GM12878 (cell line): Measurements from ENCODE around the gene GKN2. TPM values are rescaled to one million over a fixed set of nuclear protein-coding genes. Genes with fewer than 3 reads are reported as not detected.

Experiments
- ATAC-seq: fragments of 200-7000 bp; cut with Tn5 transposase; 3 replicates; pipeline ENCODE4 v1.9.1; 2020; ENCODE audit warnings: mild to moderate bottlenecking, moderate library complexity
- BruUV-seq: library from RNA; stranded (reverse); fragments of 400-500 nt; replicated peaks from 2 replicates; lab custom pipeline; 2021; lab: Mats Ljungman, UMichigan
- CTCF ChIA-PET: fragments of 300-600 bp; sonication (Branson Sonifier 250); formaldehyde crosslinking; extraction: SDS; loops from one replicate; lab custom pipeline; 2021; ENCODE audit warnings: inconsistent platforms; lab: Yijun Ruan, JAX
- POLR2A ChIA-PET: fragments of 350-600 bp; formaldehyde crosslinking; extraction: SDS; loops from one replicate; lab custom pipeline; 2021; ENCODE audit warnings: inconsistent platforms; lab: Charles Lee
- RAD21 ChIA-PET: fragments of 300-600 bp; sonication (Branson Sonifier 250); formaldehyde crosslinking; loops from one replicate; lab custom pipeline; 2023; ENCODE audit warnings: antibody characterized with exemption; ENCODE audit not compliant: unreplicated experiment; lab: Charles Lee
- SMC1A ChIA-PET: fragments of 300-600 bp; sonication (Branson Sonifier 250); formaldehyde crosslinking; loops from one replicate; lab custom pipeline; 2023; ENCODE audit not compliant: unreplicated experiment, uncharacterized antibody; lab: Charles Lee
- DNase-seq: peaks from one replicate; pipeline ENCODE4 v3.0.0-alpha.2; 2011; ENCODE audit warnings: low read depth, low spot score
- FAIRE-seq: peaks from 3 replicates; lab custom pipeline; 2011; peaks lifted over from hg19 to GRCh38; lab: Jason Lieb, UNC
- H2AFZ ChIP-seq: 2 replicates; pipeline ENCODE4 v1.6.0; 2011; ENCODE audit warnings: low read depth, low read length, control low read depth; ENCODE audit not compliant: control insufficient read depth
- H3K27ac ChIP-seq: 2 replicates; pipeline ENCODE4 v1.5.1; 2011; ENCODE audit warnings: control low read depth; ENCODE audit not compliant: control insufficient read depth, insufficient read depth
- H3K27me3 ChIP-seq, 2 experiments: replicated peaks in 1 of 2; 2 replicates each; pipeline versions ENCODE4 v1.6.0 to v1.6.1; 2011; ENCODE audit warnings: low read length in 1 of 2; ENCODE audit not compliant: control insufficient read depth in 2 of 2, insufficient read depth in 2 of 2
- H3K36me3 ChIP-seq, 2 experiments: 2 replicates each; pipeline ENCODE4 v1.5.1; 2011; ENCODE audit warnings: low read length in 1 of 2; ENCODE audit not compliant: control insufficient read depth in 2 of 2, insufficient read depth in 2 of 2
- H3K4me1 ChIP-seq: 2 replicates; pipeline ENCODE4 v1.6.1; 2011; ENCODE audit warnings: mild to moderate bottlenecking, low read length, moderate library complexity, mixed read lengths; ENCODE audit not compliant: control insufficient read depth, insufficient read depth
- H3K4me2 ChIP-seq: 2 replicates; pipeline ENCODE4 v1.6.0; 2011; ENCODE audit warnings: control low read depth; ENCODE audit not compliant: control insufficient read depth, insufficient read depth
- H3K4me3 ChIP-seq: fragments of 200-600 bp; sonication (generic); 2 replicates; pipeline ENCODE4 v1.5.1; 2016
- H3K79me2 ChIP-seq: 2 replicates; pipeline ENCODE4 v1.6.0; 2011; ENCODE audit warnings: low read length; ENCODE audit not compliant: control insufficient read depth, insufficient read depth
- H3K9ac ChIP-seq: 2 replicates; pipeline ENCODE4 v1.8.0; 2011; ENCODE audit warnings: low read length, control low read depth, mixed read lengths; ENCODE audit not compliant: control insufficient read depth, insufficient read depth
- H3K9me3 ChIP-seq: replicated peaks from 3 replicates; pipeline ENCODE4 v1.5.1; 2011; ENCODE audit warnings: mild to moderate bottlenecking, low read length; ENCODE audit not compliant: control insufficient read depth, insufficient read depth
- H4K20me1 ChIP-seq: 2 replicates; pipeline ENCODE4 v1.6.0; 2011; ENCODE audit not compliant: control insufficient read depth, insufficient read depth
- CBX3 ChIP-seq: fragments of 200-600 bp; sonication (generic); IDR thresholded peaks from 2 replicates; pipeline ENCODE4 v1.6.1; 2016; ENCODE audit warnings: low read depth, borderline replicate concordance
- CREB1 ChIP-seq: IDR thresholded peaks from 2 replicates; pipeline ENCODE4 v1.6.1; 2012; ENCODE audit warnings: low read depth, mild to moderate bottlenecking, inconsistent platforms
- EZH2 ChIP-seq: IDR thresholded peaks from 2 replicates; pipeline ENCODE4 v1.6.1; 2012; ENCODE audit warnings: low read depth, mild to moderate bottlenecking, control low read depth, inconsistent platforms, low read length, borderline replicate concordance; ENCODE audit not compliant: control insufficient read depth
- GABPA ChIP-seq: IDR thresholded peaks from 2 replicates; pipeline ENCODE4 v1.6.1; 2014; ENCODE audit warnings: antibody characterized with exemption, low read depth, mild to moderate bottlenecking, inconsistent platforms
- IRF5 ChIP-seq: fragments of 450-650 bp; IDR thresholded peaks from 2 replicates; pipeline ENCODE4 v1.6.1; 2017; ENCODE audit warnings: borderline replicate concordance
- JUND ChIP-seq: IDR thresholded peaks from 2 replicates; pipeline ENCODE4 v1.6.1; 2012; ENCODE audit warnings: low read depth, mild to moderate bottlenecking, low read length, improper control_type of control experiment, moderate library complexity
- KLF5 ChIP-seq: fragments of 450-650 bp; IDR thresholded peaks from 2 replicates; pipeline ENCODE4 v1.6.1; 2014; ENCODE audit warnings: mild to moderate bottlenecking; ENCODE audit not compliant: partially characterized antibody
- NBN ChIP-seq: fragments of 450-650 bp; IDR thresholded peaks from 2 replicates; pipeline ENCODE4 v1.6.1; 2016
- NR2C1 ChIP-seq: fragments of 450-650 bp; IDR thresholded peaks from 2 replicates; pipeline ENCODE4 v1.6.1; 2017; ENCODE audit warnings: antibody characterized with exemption, mild to moderate bottlenecking, moderate library complexity
- POLR2A ChIP-seq: IDR thresholded peaks from 2 replicates; pipeline ENCODE4 v1.6.1; 2011; ENCODE audit warnings: low read depth, mild to moderate bottlenecking, low read length
- POU2F2 ChIP-seq: IDR thresholded peaks from 3 replicates; pipeline ENCODE4 v1.6.1; 2011; ENCODE audit warnings: low read depth, mild to moderate bottlenecking, low read length, borderline replicate concordance
- SUPT20H ChIP-seq: IDR thresholded peaks from 2 replicates; pipeline ENCODE4 v1.6.1; 2011; ENCODE audit warnings: low read depth, mild to moderate bottlenecking, low read length, moderate library complexity, borderline replicate concordance; ENCODE audit not compliant: control insufficient read depth
- TCF12 ChIP-seq: IDR thresholded peaks from 2 replicates; pipeline ENCODE4 v1.6.1; 2011; ENCODE audit warnings: low read depth, mild to moderate bottlenecking, low read length
- TCF3 ChIP-seq: IDR thresholded peaks from 2 replicates; pipeline ENCODE4 v1.6.1; 2012; ENCODE audit warnings: low read depth, mild to moderate bottlenecking, low read length, borderline replicate concordance; ENCODE audit not compliant: insufficient read depth
- USF1 ChIP-seq: IDR thresholded peaks from 2 replicates; pipeline ENCODE4 v1.6.1; 2011; ENCODE audit warnings: borderline replicate concordance, low read depth, mild to moderate bottlenecking, moderate library complexity, mixed read lengths, low read length; ENCODE audit not compliant: insufficient read depth; ENCODE audit errors: extremely low read length
- WRNIP1 ChIP-seq: IDR thresholded peaks from 2 replicates; pipeline ENCODE4 v1.6.1; 2011; ENCODE audit warnings: low read depth, low read length, improper control_type of control experiment, borderline replicate concordance
- WGBS: methylation state at CpG from one replicate; pipeline ENCODE4 v1.1.6; 2016; ENCODE audit warnings: low lambda C conversion rate; ENCODE audit not compliant: insufficient replicate concordance, insufficient coverage; ENCODE audit errors: missing lambda C conversion rate; 5-methylcytosine and 5-hydroxymethylcytosine counted together
- in situ Hi-C: fragments of 300-500 bp; cut with MboI; formaldehyde crosslinking; loops from 9 replicates; pipeline ENCODE4 v1.14.3; 2018; ENCODE audit warnings: mixed read lengths
- intact Hi-C: fragments of 100-400 bp; cut with micrococcal nuclease; formaldehyde crosslinking; loops from one replicate; pipeline ENCODE4 v1.14.2; 2022; ENCODE audit not compliant: unreplicated experiment
- polyA plus RNA-seq, 11 experiments: library from polyadenylated mRNA; depleted of rRNA in 4 of 11; unstranded in 6 of 11; stranded (reverse) in 5 of 11; fragments of >200 nt; fragmentation: Nextera tagmentation in 4 of 11; fragmentation: Illumina TruSeq in 1 of 11; extraction: Ambion mirVana in 4 of 11; extraction: Trizol in 1 of 11; gene quantifications; 1 replicate in 1 of 11; 2 replicates in 10 of 11; pipeline versions ENCODE4 v1.2.1 to v1.2.3, GENCODE V29; 2011 to 2016; ENCODE audit warnings: inconsistent platforms in 2 of 11, missing spikeins in 2 of 11, low read depth in 1 of 11
- total RNA-seq, 4 experiments: library from RNA; depleted of rRNA in 3 of 4; stranded (reverse); fragments of >200 nt in 3 of 4; fragmentation: Illumina TruSeq in 1 of 4; extraction: Trizol in 1 of 4; gene quantifications; 2 replicates each; pipeline versions ENCODE4 v1.2.1 to v1.2.3, GENCODE V29; 2013 to 2021
- TF ChIP-seq, protein P1 (sequence below): IDR thresholded peaks from 2 replicates; pipeline ENCODE4 v1.6.1; 2012; ENCODE audit warnings: improper control_type of control experiment, low read depth, low read length; ENCODE audit not compliant: insufficient replicate concordance

The GKN2 gene
- total and polyA plus RNA-seq, 10 of the 15 experiments (the other 5 are each of a cell fraction or from before 2014, with no cell fraction given), result not detected

GRCh38 chr2:68939962-68940361 lies 12.7 kb downstream of the GKN2 start:
- ATAC-seq (no peak), FAIRE-seq (no peak), DNase-seq (no peak)
- TF ChIP-seq JUND, result no peak
- no peak for TF ChIP-seq POU2F2
- no peak for TF ChIP-seq POLR2A
- TF ChIP-seq IRF5, result no peak
- TF ChIP-seq TCF12, result no peak
- no peak for TF ChIP-seq TCF3
- no peak for TF ChIP-seq NR2C1
- TF ChIP-seq WRNIP1, result no peak
- TF ChIP-seq EZH2, result no peak
- no peak for TF ChIP-seq GABPA
- TF ChIP-seq SUPT20H, result no peak
- TF ChIP-seq KLF5, result no peak
- TF ChIP-seq NBN, result no peak
- no peak for TF ChIP-seq CBX3
- TF ChIP-seq CREB1, result no peak
- no peak for TF ChIP-seq USF1
- TF ChIP-seq, protein P1, sequence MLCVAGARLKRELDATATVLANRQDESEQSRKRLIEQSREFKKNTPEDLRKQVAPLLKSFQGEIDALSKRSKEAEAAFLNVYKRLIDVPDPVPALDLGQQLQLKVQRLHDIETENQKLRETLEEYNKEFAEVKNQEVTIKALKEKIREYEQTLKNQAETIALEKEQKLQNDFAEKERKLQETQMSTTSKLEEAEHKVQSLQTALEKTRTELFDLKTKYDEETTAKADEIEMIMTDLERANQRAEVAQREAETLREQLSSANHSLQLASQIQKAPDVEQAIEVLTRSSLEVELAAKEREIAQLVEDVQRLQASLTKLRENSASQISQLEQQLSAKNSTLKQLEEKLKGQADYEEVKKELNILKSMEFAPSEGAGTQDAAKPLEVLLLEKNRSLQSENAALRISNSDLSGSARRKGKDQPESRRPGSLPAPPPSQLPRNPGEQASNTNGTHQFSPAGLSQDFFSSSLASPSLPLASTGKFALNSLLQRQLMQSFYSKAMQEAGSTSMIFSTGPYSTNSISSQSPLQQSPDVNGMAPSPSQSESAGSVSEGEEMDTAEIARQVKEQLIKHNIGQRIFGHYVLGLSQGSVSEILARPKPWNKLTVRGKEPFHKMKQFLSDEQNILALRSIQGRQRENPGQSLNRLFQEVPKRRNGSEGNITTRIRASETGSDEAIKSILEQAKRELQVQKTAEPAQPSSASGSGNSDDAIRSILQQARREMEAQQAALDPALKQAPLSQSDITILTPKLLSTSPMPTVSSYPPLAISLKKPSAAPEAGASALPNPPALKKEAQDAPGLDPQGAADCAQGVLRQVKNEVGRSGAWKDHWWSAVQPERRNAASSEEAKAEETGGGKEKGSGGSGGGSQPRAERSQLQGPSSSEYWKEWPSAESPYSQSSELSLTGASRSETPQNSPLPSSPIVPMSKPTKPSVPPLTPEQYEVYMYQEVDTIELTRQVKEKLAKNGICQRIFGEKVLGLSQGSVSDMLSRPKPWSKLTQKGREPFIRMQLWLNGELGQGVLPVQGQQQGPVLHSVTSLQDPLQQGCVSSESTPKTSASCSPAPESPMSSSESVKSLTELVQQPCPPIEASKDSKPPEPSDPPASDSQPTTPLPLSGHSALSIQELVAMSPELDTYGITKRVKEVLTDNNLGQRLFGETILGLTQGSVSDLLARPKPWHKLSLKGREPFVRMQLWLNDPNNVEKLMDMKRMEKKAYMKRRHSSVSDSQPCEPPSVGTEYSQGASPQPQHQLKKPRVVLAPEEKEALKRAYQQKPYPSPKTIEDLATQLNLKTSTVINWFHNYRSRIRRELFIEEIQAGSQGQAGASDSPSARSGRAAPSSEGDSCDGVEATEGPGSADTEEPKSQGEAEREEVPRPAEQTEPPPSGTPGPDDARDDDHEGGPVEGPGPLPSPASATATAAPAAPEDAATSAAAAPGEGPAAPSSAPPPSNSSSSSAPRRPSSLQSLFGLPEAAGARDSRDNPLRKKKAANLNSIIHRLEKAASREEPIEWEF, result no peak
- Histone ChIP-seq H3K9ac (no peak overlapping the region), H3K9me3 (no peaks in the 10 kb centered on the region), H3K4me3 (no peak overlapping the region), H2AFZ (no peak overlapping the region), H4K20me1 (no peaks in the 10 kb centered on the region), H3K4me2 (no peak overlapping the region), H3K27ac (no peak overlapping the region), H3K36me3 (no peaks in the 10 kb centered on the region), H3K4me1 (no peaks in the 10 kb centered on the region), H3K27me3 (no peaks in the 10 kb centered on the region; a peak in 1 of 4 replicates), H3K79me2 (no peaks in the 10 kb centered on the region)
- ChIA-PET RAD21 (no interaction called here), CTCF (no interaction called here), POLR2A (no interaction called here), SMC1A (no interaction called here)
- BruUV-seq, result no TSS peak
- 73% methylated on average over 1 of the region's 1 CpG for WGBS
- in situ Hi-C loops, result no loop called here
- intact Hi-C loops, result no loop called here
